H9 (cell line): Measurements from ENCODE around the gene RPLP2. TPM values are rescaled to one million over a fixed set of nuclear protein-coding genes. Genes with fewer than 3 reads are reported as not detected.

Source experiments
- DNase-seq: peaks from one replicate; pipeline ENCODE4 v3.0.0-alpha.2; 2017
- H2AFZ ChIP-seq: one replicate; pipeline ENCODE4 v1.6.1; 2013; ENCODE audit warnings: mild to moderate bottlenecking, low read length, control low read depth, moderate library complexity
- H2AK5ac ChIP-seq: 2 replicates; pipeline ENCODE4 v1.6.1; 2013; ENCODE audit warnings: low read length, control low read depth, mixed read lengths; ENCODE audit not compliant: insufficient read length
- H2BK120ac ChIP-seq: one replicate; pipeline ENCODE4 v1.6.1; 2013; ENCODE audit warnings: low read depth, mild to moderate bottlenecking, low read length, control low read depth, inconsistent platforms; ENCODE audit not compliant: poor library complexity, severe bottlenecking
- H2BK12ac ChIP-seq: 2 replicates; pipeline ENCODE4 v1.6.1; 2013; ENCODE audit warnings: low read length, control low read depth, mixed read lengths, low read depth; ENCODE audit not compliant: insufficient read length
- H2BK15ac ChIP-seq: 2 replicates; pipeline ENCODE4 v1.6.1; 2013; ENCODE audit warnings: low read depth, low read length, control low read depth
- H2BK20ac ChIP-seq: one replicate; pipeline ENCODE4 v1.6.1; 2013; ENCODE audit warnings: low read depth, mild to moderate bottlenecking, low read length, control low read depth, inconsistent platforms; ENCODE audit not compliant: poor library complexity, severe bottlenecking
- H2BK5ac ChIP-seq: 2 replicates; pipeline ENCODE4 v1.6.1; 2013; ENCODE audit warnings: low read length, control low read depth, mixed read lengths; ENCODE audit not compliant: insufficient read length
- H3K14ac ChIP-seq: 2 replicates; pipeline ENCODE4 v1.6.1; 2013; ENCODE audit warnings: low read length, control low read depth; ENCODE audit not compliant: insufficient read depth
- H3K18ac ChIP-seq: 2 replicates; pipeline ENCODE4 v1.6.1; 2013; ENCODE audit warnings: low read depth, mild to moderate bottlenecking, mixed read lengths, low read length, control low read depth; ENCODE audit not compliant: insufficient read length
- H3K23ac ChIP-seq: 2 replicates; pipeline ENCODE4 v1.6.1; 2013; ENCODE audit warnings: low read length, control low read depth, mixed read lengths, low read depth; ENCODE audit not compliant: insufficient read length
- H3K23me2 ChIP-seq: 2 replicates; pipeline ENCODE4 v1.6.1; 2013; ENCODE audit warnings: low read depth, mild to moderate bottlenecking, mixed read lengths, low read length, control low read depth; ENCODE audit not compliant: insufficient read length, poor library complexity, severe bottlenecking
- H3K27ac ChIP-seq: 2 replicates; pipeline ENCODE4 v1.5.1; 2013; ENCODE audit warnings: low read length, control low read depth, mixed read lengths, low read depth; ENCODE audit not compliant: insufficient read length
- H3K27me3 ChIP-seq: 2 replicates; pipeline ENCODE4 v1.6.1; 2013; ENCODE audit warnings: low read length, control low read depth, inconsistent platforms; ENCODE audit not compliant: insufficient read depth
- H3K4ac ChIP-seq: 2 replicates; pipeline ENCODE4 v1.6.1; 2013; ENCODE audit warnings: low read depth, mild to moderate bottlenecking, control low read depth, inconsistent platforms, low read length, moderate library complexity
- H3K4me1 ChIP-seq: 2 replicates; pipeline ENCODE4 v1.6.1; 2013; ENCODE audit warnings: low read length, control low read depth, inconsistent platforms; ENCODE audit not compliant: insufficient read depth
- H3K4me2 ChIP-seq: 2 replicates; pipeline ENCODE4 v1.6.1; 2013; ENCODE audit warnings: low read length, control low read depth, mixed read lengths; ENCODE audit not compliant: insufficient read length, insufficient read depth
- H3K56ac ChIP-seq: 2 replicates; pipeline ENCODE4 v1.6.1; 2013; ENCODE audit warnings: low read depth, mild to moderate bottlenecking, mixed read lengths, low read length, control low read depth; ENCODE audit not compliant: insufficient read length
- H3K79me1 ChIP-seq: 2 replicates; pipeline ENCODE4 v1.6.1; 2013; ENCODE audit warnings: low read depth, mild to moderate bottlenecking, moderate library complexity, low read length, control low read depth, inconsistent platforms; ENCODE audit not compliant: insufficient read depth, poor library complexity, severe bottlenecking
- H3K79me2 ChIP-seq: 2 replicates; pipeline ENCODE4 v1.6.1; 2013; ENCODE audit warnings: low read length, control low read depth, inconsistent platforms; ENCODE audit not compliant: insufficient read depth
- H3K9ac ChIP-seq: 2 replicates; pipeline ENCODE4 v1.6.1; 2013; ENCODE audit warnings: low read length, control low read depth, mixed read lengths; ENCODE audit not compliant: insufficient read length; ENCODE audit errors: extremely low read depth
- H3K9me3 ChIP-seq: one replicate; pipeline ENCODE4 v1.6.1; 2013; ENCODE audit warnings: low read depth, low read length, inconsistent platforms; ENCODE audit not compliant: control insufficient read depth
- H3T11ph ChIP-seq: one replicate; pipeline ENCODE4 v1.6.1; 2013; ENCODE audit warnings: mild to moderate bottlenecking, low read length, control low read depth, inconsistent platforms
- H4K20me1 ChIP-seq: one replicate; pipeline ENCODE4 v1.6.1; 2013; ENCODE audit not compliant: control insufficient read depth, insufficient read length, insufficient read depth
- H4K5ac ChIP-seq: 2 replicates; pipeline ENCODE4 v1.6.1; 2013; ENCODE audit warnings: low read depth, mild to moderate bottlenecking, mixed read lengths, low read length, control low read depth; ENCODE audit not compliant: insufficient read length
- H4K8ac ChIP-seq: replicated peaks from 2 replicates; pipeline ENCODE4 v1.6.1; 2013; ENCODE audit warnings: low read length, control low read depth, mixed read lengths, low read depth; ENCODE audit not compliant: insufficient read length
- H4K91ac ChIP-seq: 2 replicates; pipeline ENCODE4 v1.6.1; 2013; ENCODE audit warnings: low read depth, mild to moderate bottlenecking, moderate library complexity, mixed read lengths, low read length, control low read depth; ENCODE audit not compliant: insufficient read length
- H3K27ac Mint-ChIP-seq, 3 experiments: 2 replicates in 2 of 3; 3 replicates in 1 of 3; pipeline ENCODE4 v1.8.0; 2020 to 2021; ENCODE audit warnings: mixed read lengths in 3 of 3, mild to moderate bottlenecking in 1 of 3, moderate library complexity in 1 of 3
- H3K27me3 Mint-ChIP-seq: 2 replicates; pipeline ENCODE4 v1.8.0; 2021; ENCODE audit warnings: low read depth, mild to moderate bottlenecking, moderate library complexity, mixed read lengths
- H3K36me3 Mint-ChIP-seq, 3 experiments: 2 replicates in 2 of 3; 3 replicates in 1 of 3; pipeline ENCODE4 v1.8.0; 2020 to 2021; ENCODE audit warnings: low read depth in 3 of 3, mixed read lengths in 3 of 3; ENCODE audit not compliant: insufficient read depth in 1 of 3
- H3K4me1 Mint-ChIP-seq, 2 experiments: 2 replicates each; pipeline ENCODE4 v1.8.0; 2020; ENCODE audit warnings: mixed read lengths in 2 of 2
- H3K4me3 Mint-ChIP-seq, 2 experiments: 2 replicates in 1 of 2; 3 replicates in 1 of 2; pipeline ENCODE4 v1.8.0; 2020 to 2021; ENCODE audit warnings: mild to moderate bottlenecking in 2 of 2, mixed read lengths in 2 of 2, moderate library complexity in 1 of 2
- H3K9me3 Mint-ChIP-seq, 2 experiments: 2 replicates in 1 of 2; 3 replicates in 1 of 2; pipeline ENCODE4 v1.8.0; 2020; ENCODE audit warnings: mild to moderate bottlenecking in 2 of 2, mixed read lengths in 2 of 2, moderate library complexity in 1 of 2
- CTCF ChIP-seq: fragments of 200-600 bp; sonication (generic); conservative IDR thresholded peaks from 3 replicates; pipeline ENCODE4 v1.8.0; 2021; ENCODE audit warnings: antibody characterized with exemption, mild to moderate bottlenecking
- WGBS: extraction: QIAGEN DNeasy Blood & Tissue Kit; methylation state at CpG from one replicate; pipeline ENCODE4 v1.1.7; 2013; ENCODE audit warnings: missing lambda C conversion rate, low lambda C conversion rate, mixed read lengths; ENCODE audit not compliant: insufficient read length; ENCODE audit errors: extremely low coverage; 5-methylcytosine and 5-hydroxymethylcytosine counted together
- total RNA-seq: library from RNA; stranded (reverse); gene quantifications from 2 replicates; pipeline ENCODE4 v1.2.1, GENCODE V29; 2021

RPLP2 gene
- total RNA-seq, 1 experiment from 2014 or later: 2,138 TPM

DNA sequence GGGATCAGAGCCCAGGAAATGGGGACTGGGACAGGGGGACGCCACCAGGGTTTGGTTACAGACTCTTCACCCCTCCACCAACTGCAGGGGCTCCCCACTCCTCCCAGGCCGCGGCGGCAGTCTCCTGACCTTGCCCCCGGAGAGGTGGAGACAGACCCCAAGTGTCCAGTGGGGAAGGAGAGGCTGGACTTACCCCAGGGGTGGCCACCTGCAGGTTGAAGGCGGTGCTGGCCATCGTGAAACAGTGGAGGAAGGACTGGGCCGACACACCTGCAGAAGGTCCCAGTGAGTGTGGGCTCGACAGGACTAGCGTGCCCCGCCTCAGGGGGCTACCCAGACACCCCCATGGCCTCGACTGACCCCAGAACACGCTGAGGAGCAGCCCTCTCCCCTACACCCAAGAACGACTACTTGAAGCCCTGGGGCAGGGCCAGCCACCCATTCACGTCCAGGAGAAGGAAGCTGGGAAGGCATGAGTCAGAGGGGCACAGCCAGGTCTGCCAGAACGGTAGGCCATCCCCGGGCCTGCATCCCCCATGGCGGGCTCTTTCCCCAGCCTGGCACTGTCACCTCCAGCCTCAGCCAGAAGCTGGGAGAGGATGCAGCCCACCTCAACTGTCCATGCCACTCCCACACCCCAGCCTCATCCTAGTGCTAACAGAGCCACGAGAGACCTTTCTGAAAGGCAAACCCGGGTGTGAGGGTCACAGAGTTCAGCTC is 34.7 kb upstream of the RPLP2 start:
- H3K27ac ChIP-seq: no peak overlapping the region
- Mint-ChIP-seq H3K4me1 (peaks cover 15 to 22% of the 10 kb centered on the region in 2 experiments), H3K27ac (0 out of 7 replicates have a peak overlapping the region, but pooled peaks of 1 of the 3 experiments have one; percentile 50), H3K9me3 (no peaks in the 10 kb centered on the region), H3K27me3 (no peaks in the 10 kb centered on the region), H3K36me3 (peaks cover 2 to 24% (median 18%) of the 10 kb centered on the region in 3 experiments; a peak in 6 of 7 replicates), H3K4me3 (peak overlapping the region; percentile 82 to 91)
- H4K5ac ChIP-seq: no peak overlapping the region
- no peak overlapping the region for H2BK5ac ChIP-seq
- H3K27me3 ChIP-seq: no peaks in the 10 kb centered on the region
- WGBS: no CpG with 5 or more reads among the region's 20 CpGs
- H4K91ac ChIP-seq: no peak overlapping the region
- TF ChIP-seq CTCF: peak; percentile 11; the same call in 1 of the 3 replicates
- peaks cover 12% of the 10 kb centered on the region for H3K79me1 ChIP-seq
- H2AK5ac ChIP-seq: no peak overlapping the region
- no peak overlapping the region; the same call in 1 of the 2 replicates for H3K14ac ChIP-seq
- no peaks in the 10 kb centered on the region for H3K9me3 ChIP-seq
- no peak overlapping the region for H4K8ac ChIP-seq
- H3K18ac ChIP-seq: no peak overlapping the region
- H2BK15ac ChIP-seq: no peak overlapping the region
- H3T11ph ChIP-seq: no peak overlapping the region
- H3K4me1 ChIP-seq: no peaks in the 10 kb centered on the region; the same call in 1 of the 2 replicates
- H2BK12ac ChIP-seq: no peak overlapping the region
- H3K4ac ChIP-seq: no peak overlapping the region
- H2BK120ac ChIP-seq: no peak overlapping the region
- no peak overlapping the region for H2AFZ ChIP-seq
- no peak overlapping the region for H3K4me2 ChIP-seq
- H3K23me2 ChIP-seq: peaks cover 17% of the 10 kb centered on the region
- H3K56ac ChIP-seq: no peak overlapping the region
- H2BK20ac ChIP-seq: no peak overlapping the region
- H4K20me1 ChIP-seq: no peaks in the 10 kb centered on the region
- H3K9ac ChIP-seq: no peak overlapping the region
- peak; percentile 33 for DNase-seq
- peaks cover 4% of the 10 kb centered on the region; the same call in 1 of the 2 replicates for H3K79me2 ChIP-seq
- H3K23ac ChIP-seq: no peak overlapping the region
